Fibroblast of lung (primary cell): ENCODE data around the gene GADL1.

Source experiments
- CTCF ChIP-seq, 2 donors: IDR thresholded peaks in 1 of 2; conservative IDR thresholded peaks in 1 of 2; 1 replicate in 1 of 2; 2 replicates in 1 of 2; pipeline ENCODE4 v1.5.1; 2011 to 2012; ENCODE audit warnings: low read length in 2 of 2, control low read depth in 1 of 2, inconsistent platforms in 1 of 2, low read depth in 1 of 2, mild to moderate bottlenecking in 1 of 2
- EZH2 ChIP-seq: IDR thresholded peaks from 2 replicates; pipeline ENCODE4 v1.5.1; 2012; ENCODE audit warnings: low read length, control low read depth, mild to moderate bottlenecking; ENCODE audit errors: missing control alignments

- TF ChIP-seq CTCF (conservative IDR thresholded peaks at IDR 0.05 in 1 of 2, IDR thresholded peaks at IDR 0.05 in 1 of 2; ENCODE audit: low read depth in 1 of 2, low read length in 2 of 2) (no peak), EZH2 (no peak)
These were observed 140.7 kb downstream of the GADL1 start for GRCh38 chr3:30753766-30754165.
